ENCODE results near the gene RGS19. TPM values are rescaled to one million over a fixed set of nuclear protein-coding genes. Genes with fewer than 3 reads are reported as not detected.

RGS19 gene
- total RNA-seq, 1 donor from 2014 or later: 53.4 TPM

GRCh38 chr20:64044484-64045247 lies 34.7 kb downstream of the RGS19 start:
- Mint-ChIP-seq H3K36me3 (ENCODE audit: low read depth) (no peaks in the 10 kb centered on the region), H3K27ac (no peak overlapping the region), H3K4me1 (peaks cover 9% of the 10 kb centered on the region), H3K27me3 (peaks cover 26% of the 10 kb centered on the region), H3K9me3 (no peaks in the 10 kb centered on the region), H3K4me3 (no peak overlapping the region)
- CTCF ChIA-PET: no interaction called here
- DNase-seq (no peak), ATAC-seq (ENCODE audit: low read depth) (no peak)
- POLR2A ChIA-PET: interaction anchor here (1.0 kb wide), 1 partner anchor 9 kb away, joined by 5 read pairs; no protein-coding TSS in a partner anchor
- no peak for TF ChIP-seq CTCF (IDR thresholded peaks at IDR 0.05)
- intact Hi-C loops (cut with micrococcal nuclease): no loop called here

- no peaks in the 10 kb centered on the region for H3K9me3 Mint-ChIP-seq
- ChIA-PET CTCF (no interaction called here), POLR2A (interaction anchor here (0.7 to 1.0 kb wide), 2 partner anchors 10 to 25 kb away, joined by 5 to 6 read pairs; no protein-coding TSS in a partner anchor)
- peaks cover 24% of the 10 kb centered on the region for H3K27me3 Mint-ChIP-seq
- no peak overlapping the region for H3K4me3 Mint-ChIP-seq
- no peak overlapping the region for H3K27ac Mint-ChIP-seq
- intact Hi-C loops (cut with micrococcal nuclease): no loop called here
- DNase-seq: no peak
- TF ChIP-seq CTCF (IDR thresholded peaks at IDR 0.05): no peak
- no peaks in the 10 kb centered on the region for H3K36me3 Mint-ChIP-seq (ENCODE audit: low read depth)
- peaks cover 11% of the 10 kb centered on the region for H3K4me1 Mint-ChIP-seq
- ATAC-seq (ENCODE audit: low read depth): no peak
Measured at GRCh38 chr20:64043768-64044167, 35.5 kb downstream of the RGS19 start.

GRCh38 chr20:64042054-64042781 lies 37.1 kb downstream of the RGS19 start:
- Mint-ChIP-seq H3K9me3 (no peaks in the 10 kb centered on the region), H3K27me3 (peaks cover 25% of the 10 kb centered on the region), H3K4me1 (peaks cover 15% of the 10 kb centered on the region), H3K4me3 (peak overlapping the region; percentile 72), H3K27ac (no peak overlapping the region), H3K36me3 (ENCODE audit: low read depth) (no peaks in the 10 kb centered on the region)
- ATAC-seq (ENCODE audit: low read depth) (no peak), DNase-seq (no peak)
- CTCF ChIA-PET: interaction anchor here (1.3 kb wide), 1 partner anchor 26 kb away, joined by 3 read pairs; no protein-coding TSS in a partner anchor
- intact Hi-C loops (cut with micrococcal nuclease): no loop called here
- no peak for TF ChIP-seq CTCF (IDR thresholded peaks at IDR 0.05)
- POLR2A ChIA-PET: interaction anchor here (0.7 to 2.1 kb wide), 5 partner anchors 20 to 620 kb away, joined by 3 to 7 read pairs (median 3); partner anchors contain the start of genes OPRL1, RGS19 and TCEA2

GRCh38 chr20:64041781-64042053 lies 37.6 kb downstream of the RGS19 start:
- ATAC-seq (ENCODE audit: low read depth) (no peak), DNase-seq (no peak)
- no peak overlapping the region for H3K27ac Mint-ChIP-seq
- H3K4me3 Mint-ChIP-seq: peak overlapping the region; percentile 15
- H3K27me3 Mint-ChIP-seq: peaks cover 20% of the 10 kb centered on the region
- intact Hi-C loops (cut with micrococcal nuclease): no loop called here
- H3K36me3 Mint-ChIP-seq (ENCODE audit: low read depth): no peaks in the 10 kb centered on the region
- TF ChIP-seq CTCF (IDR thresholded peaks at IDR 0.05): no peak
- ChIA-PET POLR2A (interaction anchor here (0.7 to 2.1 kb wide), 4 partner anchors 21 to 620 kb away, joined by 3 to 7 read pairs (median 4); partner anchors contain the start of genes OPRL1, RGS19 and TCEA2), CTCF (interaction anchor here (1.3 kb wide), 1 partner anchor 27 kb away, joined by 3 read pairs; no protein-coding TSS in a partner anchor)
- H3K9me3 Mint-ChIP-seq: no peaks in the 10 kb centered on the region
- peaks cover 15% of the 10 kb centered on the region for H3K4me1 Mint-ChIP-seq
